Measurements from ENCODE around the gene DSTN.

The DSTN gene

GRCh38 chr20:17545127-17545526, 24.7 kb upstream of the DSTN start:
- no peak for TF ChIP-seq EZH2 (IDR thresholded peaks at IDR 0.05; ENCODE audit: borderline replicate concordance, low read length)
- no peak for TF ChIP-seq CTCF (IDR thresholded peaks at IDR 0.05; ENCODE audit: low read length)
- no peaks in the 10 kb centered on the region for H3K9me3 ChIP-seq (ENCODE audit: low read length)
- H4K20me1 ChIP-seq (ENCODE audit: insufficient read depth, low read length) = no peaks in the 10 kb centered on the region
- H3K9me2 ChIP-seq (ENCODE audit: low read depth, low read length) = no peaks in the 10 kb centered on the region
- no peaks in the 10 kb centered on the region for H3K36me3 ChIP-seq (ENCODE audit: insufficient read depth, low read length)
- H3K27me3 ChIP-seq (ENCODE audit: insufficient read depth, low read length) = no peaks in the 10 kb centered on the region
- no peaks in the 10 kb centered on the region for H3K79me2 ChIP-seq (ENCODE audit: insufficient read depth, low read length)
- H3K4me2 ChIP-seq (ENCODE audit: low read length) = no peak overlapping the region
- no peak overlapping the region for H2AFZ ChIP-seq (ENCODE audit: low read length)
- H3K9ac ChIP-seq (ENCODE audit: low read length) = no peak overlapping the region
- H3K27ac ChIP-seq (ENCODE audit: low read depth, low read length, poor library complexity, severe bottlenecking) = no peak overlapping the region
- H3K4me1 ChIP-seq (ENCODE audit: insufficient read depth, low read length, severe bottlenecking) = no peaks in the 10 kb centered on the region
- H3K4me3 ChIP-seq (ENCODE audit: low read depth, low read length, poor library complexity, severe bottlenecking) = no peak overlapping the region
- H3F3A ChIP-seq (ENCODE audit: insufficient read depth, low read length) = no peaks in the 10 kb centered on the region

GRCh38 chr20:17549131-17549530, 20.7 kb upstream of the DSTN start:
- Histone ChIP-seq H3K9ac (ENCODE audit: low read length) (no peak overlapping the region), H3K79me2 (ENCODE audit: insufficient read depth, low read length) (no peaks in the 10 kb centered on the region), H3F3A (ENCODE audit: insufficient read depth, low read length) (no peaks in the 10 kb centered on the region), H3K9me3 (ENCODE audit: low read length) (no peaks in the 10 kb centered on the region), H4K20me1 (ENCODE audit: insufficient read depth, low read length) (no peaks in the 10 kb centered on the region), H3K4me1 (ENCODE audit: insufficient read depth, low read length, severe bottlenecking) (no peaks in the 10 kb centered on the region), H3K4me3 (ENCODE audit: low read depth, low read length, poor library complexity, severe bottlenecking) (no peak overlapping the region), H3K27ac (ENCODE audit: low read depth, low read length, poor library complexity, severe bottlenecking) (no peak overlapping the region), H2AFZ (ENCODE audit: low read length) (no peak overlapping the region), H3K36me3 (ENCODE audit: insufficient read depth, low read length) (no peaks in the 10 kb centered on the region), H3K9me2 (ENCODE audit: low read depth, low read length) (no peaks in the 10 kb centered on the region), H3K27me3 (ENCODE audit: insufficient read depth, low read length) (no peaks in the 10 kb centered on the region; the same call in 1 of the 2 replicates), H3K4me2 (ENCODE audit: low read length) (no peak overlapping the region)
- TF ChIP-seq CTCF (IDR thresholded peaks at IDR 0.05; ENCODE audit: low read length) = no peak
- no peak for TF ChIP-seq EZH2 (IDR thresholded peaks at IDR 0.05; ENCODE audit: borderline replicate concordance, low read length)

- H3K27ac ChIP-seq (ENCODE audit: low read depth, low read length, poor library complexity, severe bottlenecking) = no peak overlapping the region
Measured at GRCh38 chr20:17555106-17555505, 14.8 kb upstream of the DSTN start.

More at GRCh38 chr20:17555106-17555505, 14.8 kb upstream of the DSTN start:
- H2AFZ ChIP-seq (ENCODE audit: low read length) = no peak overlapping the region
- H3F3A ChIP-seq (ENCODE audit: insufficient read depth, low read length) = no peaks in the 10 kb centered on the region
- H4K20me1 ChIP-seq (ENCODE audit: insufficient read depth, low read length) = no peaks in the 10 kb centered on the region
- TF ChIP-seq EZH2 (IDR thresholded peaks at IDR 0.05; ENCODE audit: borderline replicate concordance, low read length) = no peak
- TF ChIP-seq CTCF (IDR thresholded peaks at IDR 0.05; ENCODE audit: low read length) = no peak
- H3K4me3 ChIP-seq (ENCODE audit: low read depth, low read length, poor library complexity, severe bottlenecking) = no peak overlapping the region
- no peaks in the 10 kb centered on the region for H3K36me3 ChIP-seq (ENCODE audit: insufficient read depth, low read length)
- H3K4me1 ChIP-seq (ENCODE audit: insufficient read depth, low read length, severe bottlenecking) = no peaks in the 10 kb centered on the region
- no peaks in the 10 kb centered on the region for H3K9me2 ChIP-seq (ENCODE audit: low read depth, low read length)
- H3K27me3 ChIP-seq (ENCODE audit: insufficient read depth, low read length) = no peaks in the 10 kb centered on the region; the same call in 1 of the 2 replicates
- H3K79me2 ChIP-seq (ENCODE audit: insufficient read depth, low read length) = no peaks in the 10 kb centered on the region
- no peaks in the 10 kb centered on the region for H3K9me3 ChIP-seq (ENCODE audit: low read length)
- H3K9ac ChIP-seq (ENCODE audit: low read length) = no peak overlapping the region
- H3K4me2 ChIP-seq (ENCODE audit: low read length) = no peak overlapping the region
